Measurements from ENCODE around the gene CELA1. TPM values are rescaled to one million over a fixed set of nuclear protein-coding genes. Genes with fewer than 3 reads are reported as not detected.

Gene CELA1
- total RNA-seq, 2 donors from 2014 or later: not detected

DNA sequence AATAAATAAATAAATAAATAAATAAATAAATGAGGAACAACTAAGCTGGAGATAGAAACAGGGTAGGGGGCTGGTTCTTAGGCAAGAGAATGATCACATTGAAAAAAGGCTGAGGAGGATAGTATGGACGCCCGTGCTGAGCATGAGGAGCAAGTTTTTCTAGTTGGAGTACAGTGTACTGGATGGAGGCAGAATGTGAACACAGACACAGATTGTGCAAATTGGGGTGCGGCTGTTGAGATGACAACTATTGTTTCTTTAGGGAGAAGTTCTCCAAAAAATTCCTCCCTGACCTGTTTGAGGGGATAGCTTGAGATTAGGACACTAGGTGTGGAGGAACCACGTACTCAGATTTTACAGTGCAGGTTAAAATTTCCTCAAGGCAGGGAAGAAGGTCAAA lies 21.5 kb downstream of the CELA1 start:
- Histone ChIP-seq H3K36me3 (replicated peaks in 1 of 2; ENCODE audit: insufficient read depth in 1 of 2, low read depth in 2 of 2) (no peaks in the 10 kb centered on the region), H3K4me1 (no peaks in the 10 kb centered on the region), H3K9me3 (no peaks in the 10 kb centered on the region), H3K4me3 (no peak overlapping the region), H3K27me3 (no peaks in the 10 kb centered on the region), H3K27ac (no peak overlapping the region)
- TF ChIP-seq, protein P1, sequence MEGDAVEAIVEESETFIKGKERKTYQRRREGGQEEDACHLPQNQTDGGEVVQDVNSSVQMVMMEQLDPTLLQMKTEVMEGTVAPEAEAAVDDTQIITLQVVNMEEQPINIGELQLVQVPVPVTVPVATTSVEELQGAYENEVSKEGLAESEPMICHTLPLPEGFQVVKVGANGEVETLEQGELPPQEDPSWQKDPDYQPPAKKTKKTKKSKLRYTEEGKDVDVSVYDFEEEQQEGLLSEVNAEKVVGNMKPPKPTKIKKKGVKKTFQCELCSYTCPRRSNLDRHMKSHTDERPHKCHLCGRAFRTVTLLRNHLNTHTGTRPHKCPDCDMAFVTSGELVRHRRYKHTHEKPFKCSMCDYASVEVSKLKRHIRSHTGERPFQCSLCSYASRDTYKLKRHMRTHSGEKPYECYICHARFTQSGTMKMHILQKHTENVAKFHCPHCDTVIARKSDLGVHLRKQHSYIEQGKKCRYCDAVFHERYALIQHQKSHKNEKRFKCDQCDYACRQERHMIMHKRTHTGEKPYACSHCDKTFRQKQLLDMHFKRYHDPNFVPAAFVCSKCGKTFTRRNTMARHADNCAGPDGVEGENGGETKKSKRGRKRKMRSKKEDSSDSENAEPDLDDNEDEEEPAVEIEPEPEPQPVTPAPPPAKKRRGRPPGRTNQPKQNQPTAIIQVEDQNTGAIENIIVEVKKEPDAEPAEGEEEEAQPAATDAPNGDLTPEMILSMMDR (IDR thresholded peaks at IDR 0.05): no peak
- TF ChIP-seq POLR2A (IDR thresholded peaks at IDR 0.05): no peak
- no peak for ATAC-seq
- intact Hi-C loops (cut with DNase I): no loop called here
- WGBS, 2 donors: 83 to 90% methylated on average over 4 of the region's 4 CpGs
- DNase-seq: no peak

DNA sequence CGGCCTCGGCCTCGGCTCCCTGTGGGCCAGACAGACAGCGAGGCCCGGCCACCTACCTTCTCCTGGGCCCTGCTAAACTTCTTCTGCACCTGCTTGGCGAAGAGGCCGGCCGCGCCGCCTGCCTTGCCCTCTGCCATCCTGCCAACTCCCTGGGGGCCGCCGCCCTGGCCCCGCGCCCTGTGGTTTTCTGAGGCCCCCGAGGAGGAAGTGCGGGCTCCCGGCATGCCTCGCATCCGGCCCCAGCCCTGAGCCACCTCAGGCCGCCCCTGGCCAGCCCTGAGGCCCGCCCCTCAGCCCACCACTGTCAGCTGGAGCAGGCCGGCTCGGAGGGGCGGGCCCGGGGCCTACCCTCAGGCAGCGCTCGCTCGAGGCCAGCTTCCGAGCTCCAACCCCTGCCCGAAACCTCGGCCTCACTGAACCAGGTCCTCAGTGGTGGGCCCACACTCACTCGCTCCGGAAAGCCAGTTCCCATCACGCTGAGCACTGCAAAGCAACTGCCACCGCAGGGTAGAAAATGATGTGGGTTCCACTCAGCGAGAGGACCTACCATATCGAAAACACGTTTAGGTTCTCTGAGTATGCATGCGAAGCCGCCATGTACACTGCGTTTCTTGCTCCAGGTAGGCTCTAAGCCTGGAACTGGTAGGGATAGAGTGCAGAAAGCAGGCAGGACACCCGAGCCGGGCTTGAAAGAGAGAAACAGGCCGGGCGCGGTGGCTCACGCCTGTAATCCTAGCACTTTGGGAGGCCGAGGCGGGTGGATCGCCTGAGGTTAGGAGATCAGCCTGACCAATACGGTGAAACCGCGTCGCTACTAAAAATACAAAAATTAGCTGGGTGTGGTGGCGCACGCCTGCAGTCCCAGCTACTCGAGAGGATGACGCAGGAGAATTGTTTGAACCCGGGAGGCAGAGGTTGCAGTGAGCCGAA lies 22.2 kb downstream of the CELA1 start, which contains the start of gene BIN2:
TSS of gene BIN2 (minus strand) at position 209 of the 930 bp plus-strand sequence. CDS start at position 137, 72 bp downstream.
- Histone ChIP-seq H3K4me3 (no peak within 1 kb of the TSS), H3K27ac (peak within 1 kb of the TSS in 1 of 4 donors; percentile 57), H3K4me1 (no peaks in the 10 kb centered on the region), H3K9me3 (no peaks in the 10 kb centered on the region), H3K36me3 (replicated peaks in 1 of 2; ENCODE audit: insufficient read depth in 1 of 2, low read depth in 2 of 2) (no peaks in the 10 kb centered on the region), H3K27me3 (no peaks in the 10 kb centered on the region)
- intact Hi-C loops (cut with DNase I): no loop called here
- ATAC-seq (peak; percentile 12), DNase-seq (peak in 3 of 4 donors; percentile 13 to 40 (median 19))
- 82 to 93% methylated on average over 40 to 58 of the region's 60 CpGs for WGBS, 2 donors
- peak in 1 of 3 donors; percentile 17 for TF ChIP-seq POLR2A (IDR thresholded peaks at IDR 0.05)
- TF ChIP-seq, protein P1 (IDR thresholded peaks at IDR 0.05): no peak

DNA sequence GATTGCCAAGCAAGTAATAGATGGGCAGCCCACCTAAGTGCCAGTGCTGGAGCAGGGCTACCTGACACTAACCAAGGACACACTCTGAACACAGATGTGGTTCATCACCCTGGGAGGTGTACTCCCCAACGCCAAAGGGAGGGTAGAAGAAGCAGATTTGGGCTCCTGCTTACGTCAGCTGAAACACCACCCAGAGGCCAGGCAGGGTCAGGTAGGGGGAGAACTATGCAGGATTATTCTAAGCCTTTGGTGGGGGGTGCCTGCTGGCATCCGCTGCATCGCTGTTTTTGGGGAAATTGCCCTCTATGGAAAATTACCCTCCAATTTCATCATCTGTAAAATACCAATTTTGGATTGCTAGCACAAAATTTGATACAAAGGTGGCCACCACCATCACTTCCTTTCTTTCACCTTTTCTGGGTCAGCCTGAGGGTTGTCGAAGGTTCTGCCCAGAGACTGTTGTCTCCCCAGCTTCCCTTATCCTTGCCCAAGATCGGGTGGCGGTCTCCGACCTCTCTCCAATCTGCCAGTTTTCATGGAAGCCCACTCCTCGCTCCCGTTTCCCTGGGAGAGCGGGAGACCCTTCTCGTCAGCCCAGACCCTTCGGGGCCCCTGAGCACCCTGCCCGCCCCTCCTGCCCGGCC lies 23.0 kb downstream of the CELA1 start:
- Histone ChIP-seq H3K4me3 (no peak overlapping the region), H3K27ac (peak overlapping the region in 1 of 4 donors; percentile 57), H3K9me3 (no peaks in the 10 kb centered on the region), H3K4me1 (no peaks in the 10 kb centered on the region), H3K36me3 (replicated peaks in 1 of 2; ENCODE audit: insufficient read depth in 1 of 2, low read depth in 2 of 2) (no peaks in the 10 kb centered on the region), H3K27me3 (no peaks in the 10 kb centered on the region)
- intact Hi-C loops (cut with DNase I): no loop called here
- no peak for DNase-seq
- no peak for TF ChIP-seq POLR2A (IDR thresholded peaks at IDR 0.05)
- TF ChIP-seq, protein P1 (IDR thresholded peaks at IDR 0.05): no peak
- WGBS, 2 donors: 68 to 88% methylated on average over 13 of the region's 15 CpGs
- ATAC-seq: no peak

DNA sequence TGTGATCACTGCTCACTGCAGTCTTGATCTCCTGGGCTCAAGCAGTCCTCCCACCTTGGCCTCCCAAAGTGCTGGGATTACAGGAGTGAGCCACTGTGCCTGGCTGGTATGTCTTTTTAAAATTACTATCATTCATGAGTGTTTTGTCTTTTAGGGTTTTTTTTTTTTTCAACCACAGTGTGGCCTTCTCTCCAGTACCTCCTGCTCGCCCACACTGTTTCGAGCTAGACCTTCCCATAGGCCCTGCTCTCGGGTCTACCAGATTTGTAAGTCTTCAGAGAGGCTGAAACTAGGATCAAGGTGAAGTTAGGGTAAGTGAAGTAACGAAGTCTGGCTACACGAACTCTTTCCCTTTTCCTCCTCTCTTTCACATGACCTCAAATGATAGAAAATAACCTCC lies 24.0 kb downstream of the CELA1 start:
- DNase-seq (no peak), ATAC-seq (no peak)
- 72 to 85% methylated on average over 5 of the region's 5 CpGs for WGBS, 2 donors
- no peak overlapping the region for H3K4me3 ChIP-seq
- no peaks in the 10 kb centered on the region for H3K4me1 ChIP-seq
- H3K9me3 ChIP-seq: no peaks in the 10 kb centered on the region
- no peaks in the 10 kb centered on the region for H3K36me3 ChIP-seq (replicated peaks in 1 of 2; ENCODE audit: insufficient read depth in 1 of 2, low read depth in 2 of 2)
- H3K27me3 ChIP-seq: no peaks in the 10 kb centered on the region
- intact Hi-C loops (cut with DNase I): no loop called here
- no peak overlapping the region for H3K27ac ChIP-seq
- no peak for TF ChIP-seq POLR2A (IDR thresholded peaks at IDR 0.05)
- TF ChIP-seq, protein P1 (IDR thresholded peaks at IDR 0.05): no peak
